SJCRH30 (cell line): ENCODE data around the gene SLC35A5. TPM values are rescaled to one million over a fixed set of nuclear protein-coding genes. Genes with fewer than 3 reads are reported as not detected.
A peak's percentile ranks its signal among the peaks of the same experiment; 100 is the strongest.

Experiments used
- DNase-seq, 2 experiments: peaks; one replicate each; pipeline ENCODE4 v3.0.0-alpha.2; 2015 to 2020
- H3K27ac ChIP-seq: fragments of 250-450 bp; sonication (Bioruptor Pico); 2 replicates; pipeline ENCODE4 v1.5.1; 2020; ENCODE audit warnings: mild to moderate bottlenecking, moderate library complexity
- H3K27me3 ChIP-seq: fragments of 250-450 bp; sonication (Bioruptor Pico); 2 replicates; pipeline ENCODE4 v1.5.1; 2020; ENCODE audit warnings: mild to moderate bottlenecking, moderate library complexity
- H3K36me3 ChIP-seq: fragments of 250-450 bp; sonication (Bioruptor Pico); 2 replicates; pipeline ENCODE4 v1.5.1; 2020; ENCODE audit warnings: mild to moderate bottlenecking, moderate library complexity
- H3K4me1 ChIP-seq: fragments of 250-450 bp; sonication (Bioruptor Pico); 2 replicates; pipeline ENCODE4 v1.5.1; 2020; ENCODE audit warnings: mild to moderate bottlenecking, moderate library complexity
- H3K4me3 ChIP-seq: fragments of 250-450 bp; sonication (Bioruptor Pico); 2 replicates; pipeline ENCODE4 v1.5.1; 2020; ENCODE audit warnings: mild to moderate bottlenecking, moderate library complexity
- H3K9me3 ChIP-seq: fragments of 250-450 bp; sonication (Bioruptor Pico); replicated peaks from 2 replicates; pipeline ENCODE4 v1.5.1; 2020; ENCODE audit warnings: mild to moderate bottlenecking, moderate library complexity
- total RNA-seq: library from RNA; depleted of rRNA; stranded (reverse); fragments of >200 nt; shearing (Covaris generic); gene quantifications from 2 replicates; pipeline ENCODE4 v1.2.3, GENCODE V29; 2014

Gene SLC35A5
- total RNA-seq, 1 experiment from 2014 or later, result 37.1 TPM

- no peak overlapping the region for H3K4me3 ChIP-seq
- H3K27ac ChIP-seq, result no peak overlapping the region
- H3K27me3 ChIP-seq, result no peaks in the 10 kb centered on the region
- H3K4me1 ChIP-seq, result no peaks in the 10 kb centered on the region
- H3K9me3 ChIP-seq, result no peaks in the 10 kb centered on the region
- no peak for DNase-seq
- H3K36me3 ChIP-seq, result peaks cover 5% of the 10 kb centered on the region
Observed at GRCh38 chr3:112594856-112595255, 33.0 kb downstream of the SLC35A5 start.

GRCh38 chr3:112597945-112598344, 36.1 kb downstream of the SLC35A5 start:
- Histone ChIP-seq H3K4me1 (no peaks in the 10 kb centered on the region), H3K9me3 (no peaks in the 10 kb centered on the region), H3K36me3 (peaks cover 5% of the 10 kb centered on the region), H3K27ac (no peak overlapping the region), H3K4me3 (no peak overlapping the region), H3K27me3 (no peaks in the 10 kb centered on the region)
- no peak for DNase-seq

GRCh38 chr3:112598731-112599130, 36.9 kb downstream of the SLC35A5 start:
- Histone ChIP-seq H3K4me3 (no peak overlapping the region), H3K27ac (no peak overlapping the region), H3K9me3 (no peaks in the 10 kb centered on the region), H3K4me1 (peaks cover 1% of the 10 kb centered on the region), H3K36me3 (peaks cover 5% of the 10 kb centered on the region), H3K27me3 (no peaks in the 10 kb centered on the region)
- DNase-seq, result peak in 1 of 2 experiments; percentile 9

- Histone ChIP-seq H3K36me3 (no peaks in the 10 kb centered on the region), H3K9me3 (no peaks in the 10 kb centered on the region), H3K4me1 (peaks cover 22% of the 10 kb centered on the region), H3K27me3 (no peaks in the 10 kb centered on the region), H3K4me3 (no peak overlapping the region), H3K27ac (no peak overlapping the region)
- DNase-seq, result no peak
Observed at GRCh38 chr3:112602217-112602838, 40.5 kb downstream of the SLC35A5 start.

- no peaks in the 10 kb centered on the region for H3K27me3 ChIP-seq
- H3K27ac ChIP-seq, result peak overlapping the region; percentile 94
- H3K9me3 ChIP-seq, result no peaks in the 10 kb centered on the region
- H3K4me1 ChIP-seq, result peaks cover 26% of the 10 kb centered on the region
- DNase-seq, result peak; percentile 71 to 75
- H3K36me3 ChIP-seq, result no peaks in the 10 kb centered on the region
- H3K4me3 ChIP-seq, result no peak overlapping the region
Observed at GRCh38 chr3:112604536-112604935, 42.7 kb downstream of the SLC35A5 start.

- DNase-seq, result peak; percentile 74 to 86
- no peaks in the 10 kb centered on the region for H3K27me3 ChIP-seq
- H3K4me1 ChIP-seq, result peaks cover 26% of the 10 kb centered on the region
- H3K9me3 ChIP-seq, result no peaks in the 10 kb centered on the region
- peak overlapping the region; percentile 94 for H3K27ac ChIP-seq
- H3K4me3 ChIP-seq, result 0 out of 2 replicates have a peak overlapping the region, but pooled peaks have one; percentile 7
- no peaks in the 10 kb centered on the region for H3K36me3 ChIP-seq
Observed at GRCh38 chr3:112605285-112605684, 43.4 kb downstream of the SLC35A5 start.

GRCh38 chr3:112606098-112606497, 44.3 kb downstream of the SLC35A5 start:
- H3K36me3 ChIP-seq, result no peaks in the 10 kb centered on the region
- H3K4me1 ChIP-seq, result peaks cover 26% of the 10 kb centered on the region
- H3K9me3 ChIP-seq, result no peaks in the 10 kb centered on the region
- no peak for DNase-seq
- peak overlapping the region; percentile 94; the same call in 1 of the 2 replicates for H3K27ac ChIP-seq
- no peak overlapping the region for H3K4me3 ChIP-seq
- H3K27me3 ChIP-seq, result no peaks in the 10 kb centered on the region

GRCh38 chr3:112607863-112608262, 46.0 kb downstream of the SLC35A5 start:
- Histone ChIP-seq H3K36me3 (no peaks in the 10 kb centered on the region), H3K27me3 (no peaks in the 10 kb centered on the region), H3K27ac (no peak overlapping the region), H3K4me3 (no peak overlapping the region), H3K9me3 (no peaks in the 10 kb centered on the region), H3K4me1 (peaks cover 26% of the 10 kb centered on the region)
- peak in 1 of 2 experiments; percentile 6 for DNase-seq

GRCh38 chr3:112610121-112610520, 48.3 kb downstream of the SLC35A5 start:
- Histone ChIP-seq H3K27ac (no peak overlapping the region), H3K9me3 (no peaks in the 10 kb centered on the region), H3K4me1 (peaks cover 11% of the 10 kb centered on the region), H3K36me3 (no peaks in the 10 kb centered on the region), H3K4me3 (no peak overlapping the region), H3K27me3 (no peaks in the 10 kb centered on the region)
- no peak for DNase-seq

- Histone ChIP-seq H3K27me3 (no peaks in the 10 kb centered on the region), H3K4me3 (no peak overlapping the region), H3K4me1 (peaks cover 4% of the 10 kb centered on the region; the same call in 1 of the 2 replicates), H3K27ac (no peak overlapping the region), H3K9me3 (no peaks in the 10 kb centered on the region), H3K36me3 (no peaks in the 10 kb centered on the region)
- no peak for DNase-seq
Observed at GRCh38 chr3:112611752-112612515, 50.1 kb downstream of the SLC35A5 start.

- 0 out of 2 replicates have a peak, but pooled peaks cover 4% of the 10 kb centered on the region for H3K36me3 ChIP-seq
- no peak overlapping the region for H3K4me3 ChIP-seq
- no peaks in the 10 kb centered on the region for H3K9me3 ChIP-seq
- H3K27ac ChIP-seq, result no peak overlapping the region
- no peak for DNase-seq
- H3K4me1 ChIP-seq, result no peaks in the 10 kb centered on the region
- H3K27me3 ChIP-seq, result no peaks in the 10 kb centered on the region
Observed at GRCh38 chr3:112615989-112616731, 54.3 kb downstream of the SLC35A5 start.

GRCh38 chr3:112617285-112617684, 55.4 kb downstream of the SLC35A5 start:
- Histone ChIP-seq H3K36me3 (0 out of 2 replicates have a peak, but pooled peaks cover 4% of the 10 kb centered on the region), H3K9me3 (no peaks in the 10 kb centered on the region), H3K27ac (no peak overlapping the region), H3K4me1 (no peaks in the 10 kb centered on the region), H3K27me3 (no peaks in the 10 kb centered on the region), H3K4me3 (no peak overlapping the region)
- DNase-seq, result no peak

GRCh38 chr3:112619295-112619694, 57.5 kb downstream of the SLC35A5 start:
- Histone ChIP-seq H3K4me1 (no peaks in the 10 kb centered on the region), H3K27me3 (no peaks in the 10 kb centered on the region), H3K36me3 (0 out of 2 replicates have a peak, but pooled peaks cover 4% of the 10 kb centered on the region), H3K9me3 (no peaks in the 10 kb centered on the region), H3K27ac (no peak overlapping the region), H3K4me3 (no peak overlapping the region)
- DNase-seq, result no peak

GRCh38 chr3:112623213-112623612, 61.4 kb downstream of the SLC35A5 start:
- Histone ChIP-seq H3K36me3 (0 out of 2 replicates have a peak, but pooled peaks cover 4% of the 10 kb centered on the region), H3K9me3 (no peaks in the 10 kb centered on the region), H3K4me3 (no peak overlapping the region), H3K4me1 (0 out of 2 replicates have a peak, but pooled peaks cover 3% of the 10 kb centered on the region), H3K27ac (no peak overlapping the region), H3K27me3 (no peaks in the 10 kb centered on the region)
- no peak for DNase-seq

GRCh38 chr3:112623717-112624116, 61.9 kb downstream of the SLC35A5 start:
- no peak for DNase-seq
- H3K36me3 ChIP-seq, result 0 out of 2 replicates have a peak, but pooled peaks cover 1% of the 10 kb centered on the region
- no peaks in the 10 kb centered on the region for H3K27me3 ChIP-seq
- 0 out of 2 replicates have a peak, but pooled peaks cover 5% of the 10 kb centered on the region for H3K4me1 ChIP-seq
- no peak overlapping the region for H3K4me3 ChIP-seq
- H3K9me3 ChIP-seq, result no peaks in the 10 kb centered on the region
- no peak overlapping the region for H3K27ac ChIP-seq
